Fibroblast of mammary gland (primary cell): ENCODE measurements around the gene NMNAT2.

ENCODE experiments used
- DNase-seq: peaks from one replicate; pipeline ENCODE4 v3.0.0-alpha.2; 2010; ENCODE audit warnings: low read depth
- H3K4me3 ChIP-seq: 2 replicates; pipeline ENCODE4 v1.5.1; 2011; ENCODE audit warnings: low read depth, mild to moderate bottlenecking, low read length, moderate library complexity; ENCODE audit not compliant: control insufficient read depth
- CTCF ChIP-seq: conservative IDR thresholded peaks from 2 replicates; pipeline ENCODE4 v1.5.1; 2011; ENCODE audit warnings: low read depth, low read length, inconsistent platforms; ENCODE audit not compliant: control insufficient read depth, insufficient read depth

Gene NMNAT2

GRCh38 chr1:183315991-183316758 lies 102.0 kb downstream of the NMNAT2 start:
- no peak for DNase-seq
- H3K4me3 ChIP-seq = no peak overlapping the region
- TF ChIP-seq CTCF = no peak

GRCh38 chr1:183313063-183313462 lies 105.1 kb downstream of the NMNAT2 start:
- no peak overlapping the region for H3K4me3 ChIP-seq
- DNase-seq = no peak
- no peak for TF ChIP-seq CTCF

- H3K4me3 ChIP-seq = no peak overlapping the region
- DNase-seq = no peak
- no peak for TF ChIP-seq CTCF
Observed at GRCh38 chr1:183310753-183311479, 107.3 kb downstream of the NMNAT2 start.

GRCh38 chr1:183308719-183309118 lies 109.5 kb downstream of the NMNAT2 start:
- TF ChIP-seq CTCF = no peak
- no peak for DNase-seq
- H3K4me3 ChIP-seq = no peak overlapping the region

GRCh38 chr1:183306317-183307042 lies 111.7 kb downstream of the NMNAT2 start:
- no peak overlapping the region for H3K4me3 ChIP-seq
- DNase-seq = no peak
- peak; percentile 33 for TF ChIP-seq CTCF

- H3K4me3 ChIP-seq = no peak overlapping the region
- no peak for TF ChIP-seq CTCF
- no peak for DNase-seq
Observed at GRCh38 chr1:183304440-183305107, 113.6 kb downstream of the NMNAT2 start.
